ENCODE data around the gene RETREG3.

DNA sequence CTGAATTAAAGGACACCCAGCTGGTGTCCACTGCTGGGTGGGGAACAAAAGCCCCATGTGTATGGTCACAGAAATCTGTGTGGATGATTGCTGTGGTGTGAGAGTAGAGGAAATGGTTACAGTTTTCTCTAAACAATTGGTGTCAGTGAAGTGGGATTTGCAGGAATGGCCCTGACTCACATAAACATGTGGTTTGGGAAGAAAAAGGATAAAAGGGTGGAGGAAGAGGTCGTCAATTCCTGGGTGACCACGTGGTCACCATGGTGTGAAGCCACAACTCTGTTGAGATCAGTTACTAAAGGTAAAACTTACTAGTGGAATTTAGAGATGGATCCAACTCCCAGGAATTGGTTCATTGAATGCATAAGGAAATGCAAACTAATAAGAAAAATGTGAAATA is 46.4 kb upstream of the RETREG3 start:
- TF ChIP-seq GATA2 (IDR thresholded peaks at IDR 0.05; ENCODE audit: low read depth, low read length), result no peak
- no peak for TF ChIP-seq GATA3 (IDR thresholded peaks at IDR 0.05; ENCODE audit: low read depth, low read length)

Measured in SH-SY5Y (cell line).